GM12892 (cell line): ENCODE measurements around the gene TGFB2.

Experiments used
- POLR2A ChIP-seq: IDR thresholded peaks from 2 replicates; pipeline ENCODE4 v1.6.1; 2011; ENCODE audit warnings: low read depth, low read length, control low read depth
- POLR2AphosphoS5 ChIP-seq: IDR thresholded peaks from 2 replicates; pipeline ENCODE4 v1.6.1; 2011; ENCODE audit warnings: low read depth, low read length, control low read depth
- TAF1 ChIP-seq: IDR thresholded peaks from 2 replicates; pipeline ENCODE4 v1.6.1; 2011; ENCODE audit warnings: low read depth, mild to moderate bottlenecking, control low read depth, low read length, borderline replicate concordance

DNA sequence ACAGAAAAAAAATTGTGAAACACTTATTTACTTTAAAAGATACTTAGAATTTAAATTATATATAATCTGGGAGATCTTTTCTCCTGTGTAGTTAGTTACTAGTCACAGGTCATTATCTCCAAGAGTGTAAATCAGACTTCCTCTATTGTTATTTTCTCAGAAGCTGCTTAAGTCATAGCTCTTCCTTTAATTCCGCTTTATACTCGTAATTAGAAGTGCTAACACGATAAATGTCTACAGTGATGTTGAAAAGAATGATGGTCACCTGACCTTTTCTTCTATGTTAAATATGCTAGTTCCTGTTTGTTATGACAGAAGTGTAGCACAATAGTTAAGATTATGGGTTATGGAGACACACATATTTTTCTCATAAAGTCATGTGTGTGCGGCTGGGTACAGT is 123.6 kb downstream of the TGFB2 start:
- TF ChIP-seq POLR2A (no peak), POLR2AphosphoS5 (no peak), TAF1 (no peak)
